H9 (cell line): ENCODE results near the gene HOXD8. TPM values are rescaled to one million over a fixed set of nuclear protein-coding genes. Genes with fewer than 3 reads are reported as not detected.

Experiments used
- DNase-seq: peaks from one replicate; pipeline ENCODE4 v3.0.0-alpha.2; 2017
- H2AFZ ChIP-seq: one replicate; pipeline ENCODE4 v1.6.1; 2013; ENCODE audit warnings: mild to moderate bottlenecking, low read length, control low read depth, moderate library complexity
- H2AK5ac ChIP-seq: 2 replicates; pipeline ENCODE4 v1.6.1; 2013; ENCODE audit warnings: low read length, control low read depth, mixed read lengths; ENCODE audit not compliant: insufficient read length
- H2BK120ac ChIP-seq: one replicate; pipeline ENCODE4 v1.6.1; 2013; ENCODE audit warnings: low read depth, mild to moderate bottlenecking, low read length, control low read depth, inconsistent platforms; ENCODE audit not compliant: poor library complexity, severe bottlenecking
- H2BK12ac ChIP-seq: 2 replicates; pipeline ENCODE4 v1.6.1; 2013; ENCODE audit warnings: low read length, control low read depth, mixed read lengths, low read depth; ENCODE audit not compliant: insufficient read length
- H2BK15ac ChIP-seq: 2 replicates; pipeline ENCODE4 v1.6.1; 2013; ENCODE audit warnings: low read depth, low read length, control low read depth
- H2BK20ac ChIP-seq: one replicate; pipeline ENCODE4 v1.6.1; 2013; ENCODE audit warnings: low read depth, mild to moderate bottlenecking, low read length, control low read depth, inconsistent platforms; ENCODE audit not compliant: poor library complexity, severe bottlenecking
- H2BK5ac ChIP-seq: 2 replicates; pipeline ENCODE4 v1.6.1; 2013; ENCODE audit warnings: low read length, control low read depth, mixed read lengths; ENCODE audit not compliant: insufficient read length
- H3K14ac ChIP-seq: 2 replicates; pipeline ENCODE4 v1.6.1; 2013; ENCODE audit warnings: low read length, control low read depth; ENCODE audit not compliant: insufficient read depth
- H3K18ac ChIP-seq: 2 replicates; pipeline ENCODE4 v1.6.1; 2013; ENCODE audit warnings: low read depth, mild to moderate bottlenecking, mixed read lengths, low read length, control low read depth; ENCODE audit not compliant: insufficient read length
- H3K23ac ChIP-seq: 2 replicates; pipeline ENCODE4 v1.6.1; 2013; ENCODE audit warnings: low read length, control low read depth, mixed read lengths, low read depth; ENCODE audit not compliant: insufficient read length
- H3K23me2 ChIP-seq: 2 replicates; pipeline ENCODE4 v1.6.1; 2013; ENCODE audit warnings: low read depth, mild to moderate bottlenecking, mixed read lengths, low read length, control low read depth; ENCODE audit not compliant: insufficient read length, poor library complexity, severe bottlenecking
- H3K27ac ChIP-seq: 2 replicates; pipeline ENCODE4 v1.5.1; 2013; ENCODE audit warnings: low read length, control low read depth, mixed read lengths, low read depth; ENCODE audit not compliant: insufficient read length
- H3K27me3 ChIP-seq: 2 replicates; pipeline ENCODE4 v1.6.1; 2013; ENCODE audit warnings: low read length, control low read depth, inconsistent platforms; ENCODE audit not compliant: insufficient read depth
- H3K4ac ChIP-seq: 2 replicates; pipeline ENCODE4 v1.6.1; 2013; ENCODE audit warnings: low read depth, mild to moderate bottlenecking, control low read depth, inconsistent platforms, low read length, moderate library complexity
- H3K4me1 ChIP-seq: 2 replicates; pipeline ENCODE4 v1.6.1; 2013; ENCODE audit warnings: low read length, control low read depth, inconsistent platforms; ENCODE audit not compliant: insufficient read depth
- H3K4me2 ChIP-seq: 2 replicates; pipeline ENCODE4 v1.6.1; 2013; ENCODE audit warnings: low read length, control low read depth, mixed read lengths; ENCODE audit not compliant: insufficient read length, insufficient read depth
- H3K56ac ChIP-seq: 2 replicates; pipeline ENCODE4 v1.6.1; 2013; ENCODE audit warnings: low read depth, mild to moderate bottlenecking, mixed read lengths, low read length, control low read depth; ENCODE audit not compliant: insufficient read length
- H3K79me1 ChIP-seq: 2 replicates; pipeline ENCODE4 v1.6.1; 2013; ENCODE audit warnings: low read depth, mild to moderate bottlenecking, moderate library complexity, low read length, control low read depth, inconsistent platforms; ENCODE audit not compliant: insufficient read depth, poor library complexity, severe bottlenecking
- H3K79me2 ChIP-seq: 2 replicates; pipeline ENCODE4 v1.6.1; 2013; ENCODE audit warnings: low read length, control low read depth, inconsistent platforms; ENCODE audit not compliant: insufficient read depth
- H3K9ac ChIP-seq: 2 replicates; pipeline ENCODE4 v1.6.1; 2013; ENCODE audit warnings: low read length, control low read depth, mixed read lengths; ENCODE audit not compliant: insufficient read length; ENCODE audit errors: extremely low read depth
- H3K9me3 ChIP-seq: one replicate; pipeline ENCODE4 v1.6.1; 2013; ENCODE audit warnings: low read depth, low read length, inconsistent platforms; ENCODE audit not compliant: control insufficient read depth
- H3T11ph ChIP-seq: one replicate; pipeline ENCODE4 v1.6.1; 2013; ENCODE audit warnings: mild to moderate bottlenecking, low read length, control low read depth, inconsistent platforms
- H4K20me1 ChIP-seq: one replicate; pipeline ENCODE4 v1.6.1; 2013; ENCODE audit not compliant: control insufficient read depth, insufficient read length, insufficient read depth
- H4K5ac ChIP-seq: 2 replicates; pipeline ENCODE4 v1.6.1; 2013; ENCODE audit warnings: low read depth, mild to moderate bottlenecking, mixed read lengths, low read length, control low read depth; ENCODE audit not compliant: insufficient read length
- H4K8ac ChIP-seq: replicated peaks from 2 replicates; pipeline ENCODE4 v1.6.1; 2013; ENCODE audit warnings: low read length, control low read depth, mixed read lengths, low read depth; ENCODE audit not compliant: insufficient read length
- H4K91ac ChIP-seq: 2 replicates; pipeline ENCODE4 v1.6.1; 2013; ENCODE audit warnings: low read depth, mild to moderate bottlenecking, moderate library complexity, mixed read lengths, low read length, control low read depth; ENCODE audit not compliant: insufficient read length
- H3K27ac Mint-ChIP-seq, 3 experiments: 2 replicates in 2 of 3; 3 replicates in 1 of 3; pipeline ENCODE4 v1.8.0; 2020 to 2021; ENCODE audit warnings: mixed read lengths in 3 of 3, mild to moderate bottlenecking in 1 of 3, moderate library complexity in 1 of 3
- H3K27me3 Mint-ChIP-seq: 2 replicates; pipeline ENCODE4 v1.8.0; 2021; ENCODE audit warnings: low read depth, mild to moderate bottlenecking, moderate library complexity, mixed read lengths
- H3K36me3 Mint-ChIP-seq, 3 experiments: 2 replicates in 2 of 3; 3 replicates in 1 of 3; pipeline ENCODE4 v1.8.0; 2020 to 2021; ENCODE audit warnings: low read depth in 3 of 3, mixed read lengths in 3 of 3; ENCODE audit not compliant: insufficient read depth in 1 of 3
- H3K4me1 Mint-ChIP-seq, 2 experiments: 2 replicates each; pipeline ENCODE4 v1.8.0; 2020; ENCODE audit warnings: mixed read lengths in 2 of 2
- H3K4me3 Mint-ChIP-seq, 2 experiments: 2 replicates in 1 of 2; 3 replicates in 1 of 2; pipeline ENCODE4 v1.8.0; 2020 to 2021; ENCODE audit warnings: mild to moderate bottlenecking in 2 of 2, mixed read lengths in 2 of 2, moderate library complexity in 1 of 2
- H3K9me3 Mint-ChIP-seq, 2 experiments: 2 replicates in 1 of 2; 3 replicates in 1 of 2; pipeline ENCODE4 v1.8.0; 2020; ENCODE audit warnings: mild to moderate bottlenecking in 2 of 2, mixed read lengths in 2 of 2, moderate library complexity in 1 of 2
- CTCF ChIP-seq: fragments of 200-600 bp; sonication (generic); conservative IDR thresholded peaks from 3 replicates; pipeline ENCODE4 v1.8.0; 2021; ENCODE audit warnings: antibody characterized with exemption, mild to moderate bottlenecking
- WGBS: extraction: QIAGEN DNeasy Blood & Tissue Kit; methylation state at CpG from one replicate; pipeline ENCODE4 v1.1.7; 2013; ENCODE audit warnings: missing lambda C conversion rate, low lambda C conversion rate, mixed read lengths; ENCODE audit not compliant: insufficient read length; ENCODE audit errors: extremely low coverage; 5-methylcytosine and 5-hydroxymethylcytosine counted together
- total RNA-seq: library from RNA; stranded (reverse); gene quantifications from 2 replicates; pipeline ENCODE4 v1.2.1, GENCODE V29; 2021

Gene HOXD8
- total RNA-seq, 1 experiment from 2014 or later = not detected

- no peak overlapping the region for H3K18ac ChIP-seq
Measured at GRCh38 chr2:176087330-176088047, 42.0 kb upstream of the HOXD8 start.

More at GRCh38 chr2:176087330-176088047, 42.0 kb upstream of the HOXD8 start:
- no CpG with 5 or more reads among the region's 29 CpGs for WGBS
- Histone ChIP-seq H4K5ac (no peak overlapping the region), H2BK12ac (no peak overlapping the region), H2AK5ac (no peak overlapping the region), H2BK120ac (no peak overlapping the region), H2BK5ac (no peak overlapping the region), H4K8ac (no peak overlapping the region), H3T11ph (no peak overlapping the region), H4K20me1 (no peaks in the 10 kb centered on the region), H3K9ac (no peak overlapping the region), H2BK15ac (no peak overlapping the region), H3K23ac (no peak overlapping the region), H2AFZ (no peak overlapping the region), H3K4me2 (peak overlapping the region; percentile 33), H3K79me2 (no peaks in the 10 kb centered on the region), H3K56ac (no peak overlapping the region), H3K14ac (no peak overlapping the region), H3K79me1 (no peaks in the 10 kb centered on the region), H3K23me2 (no peaks in the 10 kb centered on the region), H3K4me1 (peaks cover 3% of the 10 kb centered on the region; the same call in 1 of the 2 replicates), H4K91ac (no peak overlapping the region), H3K27ac (no peak overlapping the region), H3K27me3 (peaks cover 98% of the 10 kb centered on the region), H3K4ac (no peak overlapping the region), H3K9me3 (no peaks in the 10 kb centered on the region), H2BK20ac (no peak overlapping the region)
- no peak for TF ChIP-seq CTCF
- no peak for DNase-seq
- peaks cover 100% of the 10 kb centered on the region for H3K27me3 Mint-ChIP-seq
- peak overlapping the region; percentile 58 to 85 for H3K4me3 Mint-ChIP-seq
- peaks cover 20 to 37% of the 10 kb centered on the region in 2 experiments for H3K4me1 Mint-ChIP-seq
- H3K9me3 Mint-ChIP-seq = peaks cover 5 to 12% of the 10 kb centered on the region in 2 experiments
- peaks cover 0 to 3% (median 0%) of the 10 kb centered on the region in 3 experiments; a peak in 2 of 7 replicates for H3K36me3 Mint-ChIP-seq
- no peak overlapping the region for H3K27ac Mint-ChIP-seq
